GM12872 (cell line): Measurements from ENCODE around the gene ZDHHC14.

ENCODE experiments used
- CTCF ChIP-seq: IDR thresholded peaks from 3 replicates; pipeline ENCODE4 v1.5.1; 2011; ENCODE audit warnings: low read depth, mild to moderate bottlenecking, low read length, moderate library complexity; ENCODE audit not compliant: insufficient read depth

The ZDHHC14 gene

DNA sequence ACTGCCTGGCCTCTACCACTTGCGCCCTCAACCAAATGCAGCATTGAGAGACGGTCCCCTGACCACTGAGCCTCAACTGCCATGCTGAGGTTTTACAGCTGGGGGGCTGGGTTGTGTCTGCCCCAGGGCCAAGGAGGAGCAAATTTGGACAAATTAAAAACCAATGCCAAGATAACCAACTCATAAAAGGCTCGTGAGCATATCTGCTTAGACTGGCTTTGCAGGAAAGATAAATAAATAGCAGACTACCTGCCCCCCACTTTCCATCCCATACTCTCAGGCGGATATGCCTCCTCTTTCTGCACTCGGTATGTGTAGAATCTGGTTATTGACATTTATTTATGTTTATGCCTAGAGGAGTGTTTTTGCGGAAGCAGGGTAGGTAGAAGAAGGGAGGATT lies 76.8 kb downstream of the ZDHHC14 start:
- TF ChIP-seq CTCF, result no peak

- no peak for TF ChIP-seq CTCF
Observed at GRCh38 chr6:157459327-157459726, 78.3 kb downstream of the ZDHHC14 start.

DNA sequence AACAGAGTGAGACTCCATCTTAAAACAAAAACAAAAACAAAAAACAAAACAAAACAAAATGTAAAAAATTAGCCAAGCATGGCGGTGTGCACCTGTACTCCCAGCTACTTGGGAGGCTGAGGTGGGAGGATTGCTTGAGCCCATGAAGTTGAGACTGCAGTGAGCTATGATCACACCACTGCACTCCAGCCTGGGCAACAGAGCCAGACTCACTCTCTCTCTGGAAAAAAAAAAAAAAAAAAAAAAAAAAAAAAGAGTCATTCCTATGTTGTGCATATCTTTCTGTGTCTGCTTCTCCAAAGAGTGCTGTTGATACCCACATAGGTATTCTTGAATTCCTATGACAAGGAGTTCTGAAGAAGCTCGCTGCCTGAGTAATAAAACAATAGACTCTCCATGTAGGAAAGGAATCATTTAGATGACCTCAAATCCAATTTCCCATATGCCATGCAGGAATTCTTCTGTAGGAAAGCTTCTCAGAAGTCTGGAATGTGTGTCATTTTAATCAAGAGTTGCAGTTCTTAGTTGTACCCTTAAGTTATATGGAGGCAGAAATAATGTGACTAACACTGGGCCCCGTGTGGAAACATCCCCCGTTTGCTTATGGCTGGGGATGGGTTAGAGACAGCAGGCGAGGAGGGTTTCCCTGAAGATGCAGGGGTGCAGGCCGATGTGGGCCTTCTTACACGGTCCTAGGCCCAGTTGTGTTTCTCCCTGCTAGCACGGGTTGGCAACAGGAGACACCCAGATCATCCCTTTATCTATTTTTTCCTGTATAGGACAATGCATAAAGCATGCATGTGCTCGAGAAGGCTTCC lies 79.4 kb downstream of the ZDHHC14 start:
- TF ChIP-seq CTCF, result no peak

DNA sequence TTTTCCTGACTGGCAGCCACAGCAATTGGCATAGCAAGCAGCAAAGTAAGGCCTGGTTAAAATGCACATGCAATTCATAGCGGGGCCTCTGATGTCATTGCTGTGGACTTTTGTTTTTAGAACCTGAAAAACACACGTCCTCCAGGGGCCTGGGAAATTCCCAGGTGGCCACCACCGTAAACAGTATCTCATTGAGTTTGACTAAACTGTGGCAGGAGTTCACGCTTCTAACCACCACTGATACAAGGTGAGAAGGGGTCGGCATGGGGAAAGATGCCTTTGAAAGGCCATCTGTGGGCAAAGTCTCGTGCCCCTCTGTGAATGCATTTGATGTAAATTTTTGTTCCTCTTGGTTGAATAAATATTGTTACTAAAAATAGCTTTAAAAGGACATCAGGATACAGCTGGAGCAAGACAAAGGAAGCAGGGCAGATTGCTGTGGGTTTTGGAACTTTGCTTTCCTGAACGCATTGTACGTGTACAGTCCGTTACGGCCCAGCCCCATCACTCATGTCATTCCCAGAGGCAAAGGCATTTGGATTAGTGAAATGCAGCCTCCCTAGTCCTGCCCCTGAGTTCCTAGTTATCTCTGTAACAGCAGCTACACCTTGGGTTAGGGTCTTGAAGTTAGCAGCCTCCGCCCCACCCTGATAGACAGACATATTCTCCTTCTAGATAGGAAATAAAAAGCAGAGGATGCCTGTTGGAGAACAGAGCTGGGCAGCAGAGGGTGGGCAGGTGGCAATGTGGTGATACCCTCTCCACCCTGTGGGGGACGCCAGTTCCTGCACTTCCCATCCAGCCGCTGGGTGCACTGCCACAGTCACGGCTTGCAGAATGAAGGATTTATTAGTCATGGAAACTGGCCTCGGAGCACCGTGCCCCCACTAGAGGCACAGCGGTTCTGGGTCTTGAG lies 80.3 kb downstream of the ZDHHC14 start:
- peak; percentile 87 for TF ChIP-seq CTCF

GRCh38 chr6:157462956-157463742 lies 82.2 kb downstream of the ZDHHC14 start:
- no peak for TF ChIP-seq CTCF

DNA sequence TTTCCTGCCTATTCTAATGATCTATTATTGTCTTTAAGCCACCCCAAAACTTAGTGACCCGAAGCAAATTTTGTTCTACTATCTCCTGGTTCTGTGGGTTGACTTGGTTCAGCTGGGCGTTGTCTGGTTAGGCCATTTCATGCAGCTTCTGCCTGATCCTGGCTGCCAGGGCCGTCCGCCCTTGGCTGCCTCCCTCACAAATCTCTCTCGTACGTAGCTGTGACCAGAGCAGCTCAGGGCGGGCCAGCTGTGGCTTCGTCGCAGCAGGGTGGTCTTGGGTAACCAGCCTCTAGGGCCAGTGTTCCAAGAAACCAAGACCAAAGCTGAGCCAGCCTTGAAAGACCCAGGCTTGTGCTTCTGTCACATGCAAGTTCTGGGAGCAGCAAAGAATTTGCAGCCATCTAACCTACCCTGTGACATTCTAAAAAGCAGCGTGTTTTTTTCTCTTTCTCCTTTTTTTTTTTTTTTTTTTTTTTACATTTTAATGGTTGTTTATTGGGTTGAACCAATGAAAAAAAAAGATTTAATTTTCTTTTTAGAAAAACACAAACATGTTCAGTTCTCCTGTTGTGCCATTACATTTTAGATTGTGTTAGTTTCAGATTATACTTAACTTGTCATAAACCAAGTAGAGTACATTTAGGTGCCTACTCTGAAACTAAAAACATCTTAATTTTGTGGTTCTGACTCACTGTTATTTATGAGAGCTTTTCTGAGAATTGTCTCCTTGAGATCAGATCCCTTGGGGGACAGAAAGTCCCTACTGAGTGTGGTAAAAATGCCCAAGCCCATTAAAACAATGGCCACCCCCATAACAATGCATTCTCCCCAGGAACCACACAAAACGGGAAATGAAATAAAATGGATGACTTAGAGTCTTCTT lies 83.9 kb downstream of the ZDHHC14 start:
- TF ChIP-seq CTCF, result no peak
